Activated CD4-positive, alpha-beta memory T cell treated with anti-CD3 and anti-CD28 coated beads for 36 hours (primary cell): ENCODE data around the gene ZFP42. TPM values are rescaled to one million over a fixed set of nuclear protein-coding genes. Genes with fewer than 3 reads are reported as not detected.
"Not testable (repeated sequence)": the region's sequence is repeated elsewhere in the genome, so short reads cannot be mapped to it uniquely, and the experiment has no call there.

Source experiments
- CTCF ChIA-PET: fragments of 350-600 bp; sonication (Branson Sonifier 250); formaldehyde crosslinking; loops from one replicate; lab custom pipeline; 2021; ENCODE audit warnings: antibody characterized with exemption, inconsistent platforms; lab: Charles Lee
- POLR2A ChIA-PET: fragments of 350-600 bp; sonication (Branson Sonifier 250); formaldehyde crosslinking; loops from one replicate; lab custom pipeline; 2021; ENCODE audit warnings: antibody characterized with exemption; lab: Charles Lee
- DNase-seq: peaks from one replicate; pipeline ENCODE4 v3.0.0-alpha.2; 2020
- H3K27ac Mint-ChIP-seq: one replicate; pipeline ENCODE4 v1.8.0; 2021; ENCODE audit warnings: mixed read lengths
- H3K27me3 Mint-ChIP-seq: one replicate; pipeline ENCODE4 v1.8.0; 2021; ENCODE audit warnings: mixed read lengths
- H3K36me3 Mint-ChIP-seq: one replicate; pipeline ENCODE4 v1.8.0; 2021; ENCODE audit warnings: mixed read lengths
- H3K4me1 Mint-ChIP-seq: one replicate; pipeline ENCODE4 v1.8.0; 2021; ENCODE audit warnings: low read depth, mixed read lengths
- H3K4me3 Mint-ChIP-seq: one replicate; pipeline ENCODE4 v1.8.0; 2021; ENCODE audit warnings: mild to moderate bottlenecking, mixed read lengths
- H3K9me3 Mint-ChIP-seq: one replicate; pipeline ENCODE4 v1.8.0; 2021; ENCODE audit warnings: mixed read lengths
- intact Hi-C: fragments of 100-400 bp; cut with micrococcal nuclease; formaldehyde crosslinking; loops from one replicate; pipeline ENCODE4 v1.15.1; 2023
- total RNA-seq, 2 experiments: library from RNA; stranded (reverse); gene quantifications; one replicate each; pipeline ENCODE4 v1.2.3, GENCODE V29; 2021

The ZFP42 gene
- total RNA-seq, result not detected

DNA sequence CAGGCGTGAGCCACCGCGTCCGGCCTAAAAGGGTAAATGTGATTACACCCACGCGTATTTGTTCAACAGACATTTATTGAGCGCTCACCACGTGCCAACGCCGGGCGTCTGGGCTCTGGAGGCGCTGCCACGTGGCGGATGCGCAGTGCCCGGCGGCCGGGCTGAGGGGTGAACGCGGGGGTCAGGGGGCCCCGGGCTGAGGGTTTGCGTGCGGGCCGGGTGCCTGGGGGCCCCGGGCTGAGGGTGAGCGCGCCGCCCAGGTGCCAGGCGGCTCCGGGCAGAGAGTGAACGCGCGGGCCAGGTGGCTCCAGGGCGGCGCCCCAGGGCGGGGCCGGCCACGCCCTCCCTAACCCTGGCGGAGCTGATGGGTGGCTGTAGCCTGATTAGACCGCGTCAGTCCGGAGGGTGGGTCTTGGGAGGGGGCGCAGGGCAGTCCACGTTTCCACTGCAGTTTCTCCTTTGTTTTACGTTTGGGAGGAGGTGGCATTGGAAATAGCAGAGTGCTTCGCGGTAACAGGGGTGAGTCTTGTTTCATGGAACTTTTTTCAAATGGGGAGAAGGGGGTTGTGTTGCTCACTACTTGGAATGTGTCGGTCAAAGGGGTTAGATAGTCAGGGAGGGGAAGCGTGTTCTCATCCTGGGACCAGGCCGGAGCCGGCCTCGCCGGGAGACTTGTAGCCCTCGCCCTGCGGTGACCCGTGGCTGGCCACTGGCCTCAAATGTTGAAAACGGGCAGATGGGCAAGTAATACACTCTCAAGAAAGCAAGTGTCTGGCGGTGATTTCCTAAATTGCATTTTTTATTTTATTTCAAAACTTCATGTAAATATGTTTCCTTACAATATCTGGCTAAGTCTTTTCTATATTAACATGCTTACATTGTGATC is at the start of gene ZFP42:
TSS of gene ZFP42 (plus strand) at position 450 of the 886 bp plus-strand sequence. CDS start 7,037 bp downstream, outside the sequence.
- H3K9me3 Mint-ChIP-seq, result peaks cover 17% of the 10 kb centered on the region
- ChIA-PET POLR2A (no interaction called here), CTCF (no interaction called here)
- H3K36me3 Mint-ChIP-seq, result peaks cover 4% of the 10 kb centered on the region
- no peak within 1 kb of the TSS for H3K4me3 Mint-ChIP-seq
- no peak for DNase-seq
- H3K27me3 Mint-ChIP-seq, result peaks cover 10% of the 10 kb centered on the region
- intact Hi-C loops, result no loop called here
- no peaks in the 10 kb centered on the region for H3K4me1 Mint-ChIP-seq
- H3K27ac Mint-ChIP-seq, result no peak within 1 kb of the TSS

DNA sequence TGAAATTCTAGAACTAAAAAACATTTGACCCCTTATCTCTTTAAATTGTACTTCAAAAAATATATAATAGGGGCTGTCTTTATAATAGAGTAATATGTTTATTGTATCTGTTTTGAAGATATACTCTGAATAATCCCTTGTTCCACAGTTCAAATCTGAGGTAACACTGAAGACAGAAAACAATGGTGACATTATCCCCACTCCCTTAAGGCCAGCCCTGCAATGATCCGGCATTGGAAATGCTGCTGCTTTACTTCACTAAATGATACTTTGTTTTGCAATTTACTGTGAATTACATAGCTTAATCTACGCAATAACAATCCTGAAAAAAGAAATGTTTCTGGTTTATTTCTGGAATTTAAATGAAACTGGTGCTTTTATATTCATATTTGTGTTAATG is 34.4 kb upstream of the ZFP42 start:
- no peak overlapping the region for H3K4me3 Mint-ChIP-seq
- POLR2A ChIA-PET, result no interaction called here
- H3K27me3 Mint-ChIP-seq, result no peaks in the 10 kb centered on the region
- H3K9me3 Mint-ChIP-seq, result peaks cover 5% of the 10 kb centered on the region
- CTCF ChIA-PET, result no interaction called here
- intact Hi-C loops, result no loop called here
- H3K4me1 Mint-ChIP-seq, result no peaks in the 10 kb centered on the region
- no peak for DNase-seq
- H3K36me3 Mint-ChIP-seq, result no peaks in the 10 kb centered on the region
- H3K27ac Mint-ChIP-seq, result no peak overlapping the region

DNA sequence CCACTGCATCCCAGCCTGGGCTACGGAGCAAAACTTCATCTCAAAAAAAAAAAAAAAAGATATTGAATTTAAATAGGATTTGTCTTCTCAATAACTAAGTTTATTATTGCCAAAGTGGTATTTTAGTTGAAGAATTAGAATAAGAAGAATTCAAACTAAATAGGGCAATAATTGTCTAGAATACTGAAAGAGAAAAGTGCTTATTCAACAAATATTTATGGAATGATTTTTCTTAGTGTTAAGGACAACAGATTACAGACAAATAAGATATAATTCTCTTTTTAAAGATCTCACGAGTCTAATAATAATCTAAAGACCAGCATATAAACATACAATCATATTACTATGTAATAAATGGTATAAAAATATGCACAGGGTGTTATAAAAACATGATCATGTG is 33.6 kb upstream of the ZFP42 start:
- H3K4me3 Mint-ChIP-seq, result no peak overlapping the region
- ChIA-PET POLR2A (no interaction called here), CTCF (no interaction called here)
- H3K4me1 Mint-ChIP-seq, result no peaks in the 10 kb centered on the region
- H3K9me3 Mint-ChIP-seq, result peaks cover 5% of the 10 kb centered on the region
- no peaks in the 10 kb centered on the region for H3K36me3 Mint-ChIP-seq
- intact Hi-C loops, result no loop called here
- H3K27me3 Mint-ChIP-seq, result no peaks in the 10 kb centered on the region
- H3K27ac Mint-ChIP-seq, result no peak overlapping the region
- DNase-seq, result no peak

DNA sequence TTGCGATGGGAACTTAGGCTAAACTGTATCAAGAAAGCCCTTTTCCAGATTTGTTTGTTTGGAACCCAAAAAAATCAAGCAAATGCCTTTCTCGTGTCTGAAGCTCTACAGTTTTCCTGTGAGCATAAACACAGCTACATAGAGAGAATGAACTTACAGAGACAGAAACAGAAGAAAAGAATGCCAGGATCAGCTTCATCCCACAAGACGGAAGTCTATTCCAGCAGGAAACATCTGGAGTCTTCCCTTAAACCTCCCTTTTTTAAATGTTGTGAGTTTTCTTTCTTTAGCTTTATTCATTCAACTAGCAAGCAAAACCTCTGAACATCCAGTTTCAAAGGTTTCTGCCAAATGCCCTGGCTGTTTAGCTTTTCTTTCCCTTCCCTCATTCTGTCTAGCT is 32.6 kb upstream of the ZFP42 start:
- H3K36me3 Mint-ChIP-seq, result no peaks in the 10 kb centered on the region
- H3K27ac Mint-ChIP-seq, result no peak overlapping the region
- no peaks in the 10 kb centered on the region for H3K27me3 Mint-ChIP-seq
- H3K4me1 Mint-ChIP-seq, result no peaks in the 10 kb centered on the region
- H3K4me3 Mint-ChIP-seq, result no peak overlapping the region
- POLR2A ChIA-PET, result no interaction called here
- CTCF ChIA-PET, result no interaction called here
- H3K9me3 Mint-ChIP-seq, result peaks cover 3% of the 10 kb centered on the region
- intact Hi-C loops, result no loop called here
- no peak for DNase-seq

DNA sequence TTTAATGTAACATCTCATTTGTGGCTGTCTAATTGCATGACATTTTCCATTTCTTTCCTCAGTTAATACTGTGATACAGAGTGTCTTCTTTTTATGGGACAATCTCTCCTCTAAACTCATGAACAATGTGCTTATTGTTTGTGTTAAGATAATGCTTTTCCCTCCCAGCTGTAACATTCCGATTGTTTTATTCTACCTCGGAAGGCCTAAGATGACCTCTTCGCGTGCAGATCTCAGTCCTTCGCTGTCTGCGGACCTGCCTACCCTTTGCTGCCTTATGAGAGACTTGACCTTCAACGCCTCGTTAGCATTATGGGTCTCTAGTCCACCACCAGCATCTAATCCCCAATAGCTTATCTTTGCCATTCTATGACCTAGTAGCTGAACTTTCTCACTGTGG is 29.8 kb upstream of the ZFP42 start:
- no peak overlapping the region for H3K27ac Mint-ChIP-seq
- ChIA-PET POLR2A (no interaction called here), CTCF (no interaction called here)
- peaks cover 4% of the 10 kb centered on the region for H3K9me3 Mint-ChIP-seq
- H3K4me1 Mint-ChIP-seq, result no peaks in the 10 kb centered on the region
- no peaks in the 10 kb centered on the region for H3K36me3 Mint-ChIP-seq
- no peaks in the 10 kb centered on the region for H3K27me3 Mint-ChIP-seq
- H3K4me3 Mint-ChIP-seq, result no peak overlapping the region
- intact Hi-C loops, result no loop called here
- no peak for DNase-seq

DNA sequence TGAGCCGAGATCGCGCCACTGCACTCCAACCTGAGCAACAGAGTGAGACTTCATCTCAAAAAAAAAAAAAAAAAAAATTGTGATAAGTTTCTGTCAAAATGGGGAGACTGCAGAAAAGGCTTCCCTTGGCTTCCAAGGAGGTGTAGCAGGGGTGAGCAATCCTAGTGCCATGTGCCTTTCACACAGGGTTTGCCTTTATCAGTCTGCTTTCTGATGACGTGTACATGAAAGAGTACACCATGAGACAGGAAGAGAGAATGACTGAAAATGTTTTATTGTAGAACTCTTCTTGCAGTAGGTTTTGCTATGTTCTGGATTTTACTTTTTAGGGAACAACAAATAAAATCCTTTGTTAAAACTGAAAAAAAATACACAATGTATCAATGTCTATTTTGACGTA is 23.4 kb upstream of the ZFP42 start:
- DNase-seq, result no peak
- H3K9me3 Mint-ChIP-seq, result peaks cover 8% of the 10 kb centered on the region
- no peaks in the 10 kb centered on the region for H3K4me1 Mint-ChIP-seq
- ChIA-PET POLR2A (no interaction called here), CTCF (no interaction called here)
- intact Hi-C loops, result no loop called here
- no peaks in the 10 kb centered on the region for H3K27me3 Mint-ChIP-seq
- H3K4me3 Mint-ChIP-seq, result no peak overlapping the region
- H3K36me3 Mint-ChIP-seq, result no peaks in the 10 kb centered on the region
- no peak overlapping the region for H3K27ac Mint-ChIP-seq

DNA sequence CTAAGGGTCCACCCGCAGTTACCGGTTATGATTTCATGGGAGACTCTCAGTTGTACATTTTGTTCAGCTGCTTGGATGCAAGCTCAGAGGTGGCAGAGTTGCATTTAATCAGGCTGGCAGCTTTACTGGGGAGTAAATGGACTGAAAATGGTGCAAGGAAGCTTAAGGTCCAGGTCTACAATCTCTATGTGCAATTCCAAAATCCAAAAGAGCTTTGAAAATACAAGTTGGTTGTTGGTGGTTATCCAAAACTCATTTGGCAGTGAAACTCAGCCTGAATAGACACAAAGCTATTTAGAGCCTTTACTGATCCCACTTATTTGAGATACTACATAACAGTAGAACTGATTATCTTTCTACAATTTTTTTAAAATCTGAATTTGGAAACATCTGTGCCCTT is 11.8 kb upstream of the ZFP42 start:
- intact Hi-C loops, result no loop called here
- CTCF ChIA-PET, result no interaction called here
- no peaks in the 10 kb centered on the region for H3K4me1 Mint-ChIP-seq
- H3K27me3 Mint-ChIP-seq, result no peaks in the 10 kb centered on the region
- H3K36me3 Mint-ChIP-seq, result no peaks in the 10 kb centered on the region
- DNase-seq, result no peak
- no peak overlapping the region for H3K27ac Mint-ChIP-seq
- peaks cover 16% of the 10 kb centered on the region for H3K9me3 Mint-ChIP-seq
- no peak overlapping the region for H3K4me3 Mint-ChIP-seq
- POLR2A ChIA-PET, result no interaction called here

DNA sequence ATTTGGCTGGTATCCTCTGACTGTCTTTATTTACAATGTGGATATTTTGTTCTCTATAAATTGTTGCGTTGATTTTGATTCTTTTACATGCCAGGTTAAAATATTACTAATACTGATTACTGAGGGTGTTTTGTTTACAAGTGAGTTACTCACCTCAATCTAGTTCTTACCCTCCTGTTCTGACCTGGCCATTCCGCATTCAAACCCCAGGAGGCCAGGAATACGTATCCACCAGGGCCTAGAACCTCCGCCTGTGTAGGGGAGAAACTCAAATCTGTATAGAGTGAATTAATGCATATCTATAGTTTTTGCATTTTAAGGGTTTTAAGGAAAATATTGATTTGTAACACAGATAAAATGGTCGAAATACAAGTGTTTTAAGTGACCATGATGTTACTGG is 2.6 kb upstream of the ZFP42 start:
- no peaks in the 10 kb centered on the region for H3K4me1 Mint-ChIP-seq
- ChIA-PET CTCF (no interaction called here), POLR2A (no interaction called here)
- H3K27ac Mint-ChIP-seq, result no peak overlapping the region
- H3K4me3 Mint-ChIP-seq, result no peak overlapping the region
- intact Hi-C loops, result no loop called here
- peaks cover 10% of the 10 kb centered on the region for H3K27me3 Mint-ChIP-seq
- H3K9me3 Mint-ChIP-seq, result peaks cover 24% of the 10 kb centered on the region
- no peak for DNase-seq
- H3K36me3 Mint-ChIP-seq, result peaks cover 4% of the 10 kb centered on the region

DNA sequence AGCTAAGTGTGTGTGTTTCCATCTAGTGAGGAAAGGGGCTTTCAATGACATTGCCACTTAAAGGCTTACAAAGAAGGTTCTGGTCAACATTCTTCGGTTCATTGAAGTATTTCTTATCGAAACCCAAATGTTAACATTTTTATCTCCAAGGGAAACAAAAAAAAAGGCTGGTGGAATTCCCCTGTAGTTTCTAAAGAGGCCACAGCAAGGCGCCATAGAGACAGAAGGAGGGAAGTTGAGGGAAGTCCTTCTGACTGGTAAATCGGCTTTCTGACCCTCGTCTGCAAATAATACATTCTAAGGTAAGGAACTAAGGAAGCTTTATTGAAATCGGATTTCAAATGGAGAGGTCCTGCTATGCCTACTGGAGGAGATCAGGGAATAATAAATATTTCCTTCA is 1.7 kb upstream of the ZFP42 start:
- peaks cover 20% of the 10 kb centered on the region for H3K9me3 Mint-ChIP-seq
- no peaks in the 10 kb centered on the region for H3K4me1 Mint-ChIP-seq
- peaks cover 4% of the 10 kb centered on the region for H3K36me3 Mint-ChIP-seq
- ChIA-PET POLR2A (no interaction called here), CTCF (no interaction called here)
- H3K27ac Mint-ChIP-seq, result no peak overlapping the region
- H3K27me3 Mint-ChIP-seq, result peaks cover 10% of the 10 kb centered on the region
- intact Hi-C loops, result no loop called here
- DNase-seq, result no peak
- H3K4me3 Mint-ChIP-seq, result no peak overlapping the region

DNA sequence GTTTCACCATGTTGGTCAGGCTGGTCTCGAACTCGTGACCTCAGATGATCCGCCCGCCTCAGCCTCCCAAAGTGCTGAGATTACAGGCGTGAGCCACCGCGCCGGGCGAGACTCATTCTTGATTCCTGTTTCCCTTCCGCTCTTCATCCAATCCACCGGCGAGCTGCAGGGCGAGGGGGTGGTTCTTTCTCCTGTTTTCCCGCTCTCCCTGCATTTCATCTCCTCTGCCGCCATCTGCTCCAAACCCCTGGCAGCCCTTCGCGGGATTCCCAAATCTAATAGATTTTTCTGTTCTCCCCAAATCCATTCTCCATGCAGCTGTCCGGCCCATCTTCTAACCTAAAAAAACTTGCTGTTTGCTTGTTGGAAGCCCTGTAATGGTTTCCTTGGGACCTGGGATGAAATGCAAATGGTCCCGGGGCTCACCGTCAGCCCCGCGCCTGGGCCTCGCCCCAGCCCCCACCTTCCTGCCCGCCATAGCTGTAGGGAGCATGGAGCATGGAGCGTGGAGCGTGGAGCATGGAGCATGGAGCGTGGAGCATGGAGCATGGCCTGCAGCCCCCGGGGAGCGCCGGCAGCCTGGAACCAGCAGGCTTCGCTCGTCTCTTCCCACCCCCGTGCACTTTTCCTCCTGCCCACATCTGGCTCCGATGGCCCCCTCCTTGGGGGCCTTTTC is 1.1 kb downstream of the ZFP42 start:
- ChIA-PET CTCF (no interaction called here), POLR2A (no interaction called here)
- Mint-ChIP-seq H3K27ac (no peak overlapping the region), H3K27me3 (peaks cover 10% of the 10 kb centered on the region), H3K4me3 (no peak overlapping the region), H3K36me3 (peaks cover 4% of the 10 kb centered on the region), H3K9me3 (peaks cover 16% of the 10 kb centered on the region), H3K4me1 (no peaks in the 10 kb centered on the region)
- no peak for DNase-seq
- intact Hi-C loops, result no loop called here

DNA sequence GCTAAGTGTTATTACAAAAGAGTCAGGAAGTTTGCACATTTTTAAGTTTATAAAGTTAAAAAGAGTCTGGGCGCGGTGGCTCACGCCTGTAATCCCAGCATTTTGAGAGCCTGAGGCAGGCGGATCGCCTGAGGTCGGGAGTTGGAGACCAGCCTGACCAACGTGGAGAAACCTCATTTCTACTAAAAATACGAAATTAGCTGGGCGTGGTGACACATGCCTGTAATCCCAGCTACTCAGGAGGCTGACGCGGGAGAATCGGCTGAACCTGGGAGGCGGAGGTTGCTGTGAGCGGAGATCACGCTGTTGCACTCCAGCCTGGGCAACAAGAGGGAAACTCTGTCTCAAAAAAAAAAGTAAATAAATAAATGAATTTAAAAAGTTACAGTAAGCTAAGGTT is 2.4 kb downstream of the ZFP42 start:
- CTCF ChIA-PET, H3K36me3 Mint-ChIP-seq, intact Hi-C loops, H3K4me1 Mint-ChIP-seq, H3K27me3 Mint-ChIP-seq, H3K27ac Mint-ChIP-seq, H3K4me3 Mint-ChIP-seq, DNase-seq: not testable (repeated sequence)
- POLR2A ChIA-PET, result interaction anchor here (0.6 kb wide), 1 partner anchor 109 kb away, joined by 3 read pairs; no protein-coding TSS in a partner anchor
- peaks cover 14% of the 10 kb centered on the region for H3K9me3 Mint-ChIP-seq

DNA sequence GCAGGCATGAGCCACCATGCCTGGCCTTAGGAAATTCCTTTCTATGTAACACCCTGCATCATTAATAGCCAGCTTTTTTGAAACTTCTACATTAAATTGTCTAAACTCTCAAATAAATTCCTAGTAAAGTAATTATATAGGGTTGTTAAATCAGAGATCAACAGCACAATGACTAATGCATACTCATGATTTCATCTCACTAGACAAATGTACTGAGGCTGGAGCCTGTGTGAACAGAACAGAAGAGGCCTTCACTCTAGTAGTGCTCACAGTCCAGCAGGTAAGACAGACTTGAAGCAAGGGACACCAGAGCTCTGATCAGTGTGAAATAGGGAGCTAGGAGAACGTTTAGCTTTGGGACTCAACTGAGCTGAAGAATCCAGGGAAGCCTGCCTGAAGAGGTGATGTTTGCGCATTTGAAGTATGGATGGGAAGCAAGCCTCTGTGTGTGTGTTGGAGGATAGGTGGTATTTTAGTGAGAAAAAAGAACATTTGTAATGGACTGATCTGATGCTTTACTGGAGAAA is 3.9 kb downstream of the ZFP42 start:
- POLR2A ChIA-PET, result no interaction called here
- no peak overlapping the region for H3K27ac Mint-ChIP-seq
- CTCF ChIA-PET, result no interaction called here
- H3K4me1 Mint-ChIP-seq, result no peaks in the 10 kb centered on the region
- no peak overlapping the region for H3K4me3 Mint-ChIP-seq
- DNase-seq, result no peak
- H3K9me3 Mint-ChIP-seq, result peaks cover 10% of the 10 kb centered on the region
- H3K36me3 Mint-ChIP-seq, result peaks cover 4% of the 10 kb centered on the region
- H3K27me3 Mint-ChIP-seq, result peaks cover 10% of the 10 kb centered on the region
- intact Hi-C loops, result no loop called here
